C4-2B (cell line): Measurements from ENCODE around the gene CTF1.

Experiments
- CTCF ChIP-seq: fragments of 450-650 bp; conservative IDR thresholded peaks from 2 replicates; pipeline ENCODE4 v1.5.1; 2017; ENCODE audit warnings: mild to moderate bottlenecking
- ZFX ChIP-seq: fragments of 450-650 bp; IDR thresholded peaks from 2 replicates; pipeline ENCODE4 v1.6.1; 2017

- TF ChIP-seq CTCF (no peak), ZFX (no peak)
Observed at GRCh38 chr16:30858111-30858495, 38.3 kb upstream of the CTF1 start.
